Gastrocnemius medialis (tissue), 4 donors: ENCODE data around the gene SLX4IP.

ENCODE experiments used
- CTCF ChIP-seq, 5 experiments: fragments of 450-650 bp in 3 of 5; fragments of 200-600 bp in 2 of 5; sonication (generic) in 2 of 5; IDR thresholded peaks in 4 of 5; conservative IDR thresholded peaks in 1 of 5; 1 replicate in 4 of 5; 2 replicates in 1 of 5; pipeline ENCODE4 v1.5.1; 2016 to 2019; ENCODE audit warnings: antibody characterized with exemption in 5 of 5, mild to moderate bottlenecking in 3 of 5, moderate library complexity in 3 of 5
- POLR2A ChIP-seq, 2 donors: fragments of 450-650 bp; IDR thresholded peaks; one replicate each; pipeline ENCODE4 v1.6.1; 2017; ENCODE audit warnings: antibody characterized with exemption in 2 of 2, mild to moderate bottlenecking in 2 of 2, moderate library complexity in 2 of 2

GRCh38 chr20:10644458-10645204 lies 209.5 kb downstream of the SLX4IP start:
- TF ChIP-seq CTCF (IDR thresholded peaks at IDR 0.05 in 4 of 5, conservative IDR thresholded peaks at IDR 0.05 in 1 of 5) (no peak), POLR2A (IDR thresholded peaks at IDR 0.05) (no peak)
